ENCODE data around the gene RBM25.

RBM25 gene

GRCh38 chr14:73049428-73049827 lies 8.9 kb upstream of the RBM25 start:
- H3K4me3 Mint-ChIP-seq: no peak overlapping the region
- no peak for DNase-seq
- TF ChIP-seq CTCF (IDR thresholded peaks at IDR 0.05): no peak
- no peaks in the 10 kb centered on the region for H3K4me1 Mint-ChIP-seq
- no peaks in the 10 kb centered on the region for H3K36me3 Mint-ChIP-seq (ENCODE audit: low read depth)
- peaks cover 11% of the 10 kb centered on the region for H3K27me3 Mint-ChIP-seq (ENCODE audit: low read depth, poor library complexity)
- H3K9me3 Mint-ChIP-seq: no peaks in the 10 kb centered on the region
- H3K27ac Mint-ChIP-seq: no peak overlapping the region

- TF ChIP-seq CTCF (IDR thresholded peaks at IDR 0.05): no peak
- Mint-ChIP-seq H3K9me3 (no peaks in the 10 kb centered on the region), H3K27ac (no peak overlapping the region), H3K36me3 (ENCODE audit: low read depth) (peaks cover 4% of the 10 kb centered on the region), H3K27me3 (ENCODE audit: low read depth, poor library complexity) (peaks cover 8% of the 10 kb centered on the region), H3K4me3 (no peak overlapping the region), H3K4me1 (peaks cover 7% of the 10 kb centered on the region)
- no peak for DNase-seq
These were observed 3.1 kb upstream of the RBM25 start for GRCh38 chr14:73055251-73055650.

- Mint-ChIP-seq H3K27me3 (ENCODE audit: low read depth, poor library complexity) (peaks cover 8% of the 10 kb centered on the region), H3K4me1 (peaks cover 25% of the 10 kb centered on the region), H3K27ac (no peak overlapping the region), H3K4me3 (no peak overlapping the region), H3K9me3 (no peaks in the 10 kb centered on the region), H3K36me3 (ENCODE audit: low read depth) (peaks cover 26% of the 10 kb centered on the region)
- no peak for DNase-seq
- TF ChIP-seq CTCF (IDR thresholded peaks at IDR 0.05): no peak
These were observed 450 bp upstream of the RBM25 start for GRCh38 chr14:73057944-73058223.

GRCh38 chr14:73058922-73059673 lies 764 bp downstream of the RBM25 start:
- peaks cover 35% of the 10 kb centered on the region for H3K36me3 Mint-ChIP-seq (ENCODE audit: low read depth)
- peak; percentile 35 for DNase-seq

GRCh38 chr14:73069585-73069984 lies 11.3 kb downstream of the RBM25 start:
- no peak for DNase-seq
- H3K27me3 Mint-ChIP-seq (ENCODE audit: low read depth, poor library complexity): peaks cover 3% of the 10 kb centered on the region
- TF ChIP-seq CTCF (IDR thresholded peaks at IDR 0.05): no peak
- no peaks in the 10 kb centered on the region for H3K4me1 Mint-ChIP-seq
- peaks cover 6% of the 10 kb centered on the region for H3K9me3 Mint-ChIP-seq
- H3K36me3 Mint-ChIP-seq (ENCODE audit: low read depth): peaks cover 78% of the 10 kb centered on the region
- H3K27ac Mint-ChIP-seq: no peak overlapping the region
- H3K4me3 Mint-ChIP-seq: no peak overlapping the region

More at GRCh38 chr14:73058922-73059673, 764 bp downstream of the RBM25 start:
- peaks cover 8% of the 10 kb centered on the region for H3K27me3 Mint-ChIP-seq (ENCODE audit: low read depth, poor library complexity)
- no peak overlapping the region for H3K4me3 Mint-ChIP-seq
- TF ChIP-seq CTCF (IDR thresholded peaks at IDR 0.05): no peak
- H3K9me3 Mint-ChIP-seq: no peaks in the 10 kb centered on the region
- no peak overlapping the region for H3K27ac Mint-ChIP-seq
- peaks cover 25% of the 10 kb centered on the region for H3K4me1 Mint-ChIP-seq

- H3K9me3 Mint-ChIP-seq: peaks cover 4% of the 10 kb centered on the region
- DNase-seq: no peak
- TF ChIP-seq CTCF (IDR thresholded peaks at IDR 0.05): no peak
- no peaks in the 10 kb centered on the region for H3K4me1 Mint-ChIP-seq
- H3K4me3 Mint-ChIP-seq: no peak overlapping the region
- H3K27ac Mint-ChIP-seq: no peak overlapping the region
- H3K27me3 Mint-ChIP-seq (ENCODE audit: low read depth, poor library complexity): peaks cover 3% of the 10 kb centered on the region
- H3K36me3 Mint-ChIP-seq (ENCODE audit: low read depth): peaks cover 91% of the 10 kb centered on the region
These were observed 32.7 kb downstream of the RBM25 start for GRCh38 chr14:73091044-73091443.

All from nephron progenitor cell (in vitro differentiated cells).